ENCODE data around the gene TLR2.

TLR2 gene

GRCh38 chr4:153731239-153731638 lies 47.2 kb downstream of the TLR2 start:
- DNase-seq (ENCODE audit: low read depth in 2 of 2): no peak

- no peak for DNase-seq (ENCODE audit: low read depth in 2 of 2)
Measured at GRCh38 chr4:153733751-153734448, 49.8 kb downstream of the TLR2 start.

DNA sequence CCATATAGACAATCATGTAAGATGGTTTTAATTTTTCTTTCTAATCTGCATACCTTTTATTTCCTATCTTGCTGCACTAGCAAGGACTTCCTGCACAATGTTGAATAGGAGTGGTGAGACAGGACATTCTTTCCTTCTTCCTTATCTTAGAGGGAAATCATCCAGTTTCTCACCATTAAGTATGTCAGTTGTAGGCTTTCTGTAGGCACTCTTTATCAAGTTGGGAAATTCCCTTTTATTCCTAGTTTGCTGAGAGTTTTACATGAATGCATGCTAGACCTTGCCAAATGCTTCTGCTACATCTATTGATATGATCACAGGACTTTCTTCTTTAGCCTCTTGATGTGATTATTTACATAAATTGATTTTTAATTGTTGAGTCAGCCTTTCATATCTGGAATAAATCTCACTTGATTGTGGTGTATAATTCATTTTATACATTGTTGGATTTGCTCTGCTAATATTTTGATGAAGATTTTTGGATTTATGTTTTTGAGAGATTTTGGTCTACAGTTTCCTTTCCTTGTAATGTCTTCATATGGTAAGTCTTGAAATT lies 51.9 kb downstream of the TLR2 start:
- no peak for DNase-seq (ENCODE audit: low read depth in 2 of 2)

DNA sequence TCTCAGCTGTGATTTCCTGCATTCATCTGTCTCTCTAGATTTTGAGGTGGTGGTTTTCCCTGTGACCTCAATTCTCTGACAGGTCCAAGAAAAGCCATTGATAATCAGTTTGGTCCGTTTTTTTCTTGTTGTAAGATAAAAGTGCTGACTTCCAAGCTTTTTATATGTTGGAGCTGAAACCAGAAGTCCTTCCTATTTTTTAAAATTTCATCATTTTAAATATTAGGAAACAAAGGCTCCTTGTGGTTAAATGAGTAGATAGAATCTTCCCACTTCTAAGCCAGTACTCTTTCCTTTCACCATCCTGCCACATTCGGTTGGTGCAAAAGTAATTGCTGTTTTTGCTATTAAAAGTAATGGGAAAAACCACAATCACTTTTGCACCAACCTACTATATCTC lies 57.5 kb downstream of the TLR2 start:
- DNase-seq (ENCODE audit: low read depth in 2 of 2): no peak

DNA sequence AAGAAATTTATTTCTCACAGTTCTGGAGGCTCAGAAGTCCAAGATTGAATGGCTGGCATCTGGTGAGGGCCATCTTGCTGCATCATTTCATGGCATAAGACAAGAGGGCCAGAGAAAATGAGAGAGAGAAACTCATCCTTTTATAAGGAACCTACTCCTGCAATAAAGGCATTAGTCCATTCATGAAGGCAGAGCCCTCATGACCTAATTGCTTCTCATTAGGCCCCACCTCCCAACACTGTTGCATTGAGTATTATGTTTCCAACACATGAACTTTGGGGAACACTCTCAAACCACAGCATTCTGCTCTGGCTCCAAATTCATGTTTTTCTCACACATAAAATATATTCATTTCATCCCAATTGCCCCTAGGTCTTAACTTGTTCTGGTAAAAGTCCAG lies 61.6 kb downstream of the TLR2 start:
- DNase-seq (ENCODE audit: low read depth in 2 of 2): no peak

- DNase-seq (ENCODE audit: low read depth in 2 of 2): no peak
Measured at GRCh38 chr4:153747406-153747955, 63.4 kb downstream of the TLR2 start.

GRCh38 chr4:153748378-153748777 lies 64.3 kb downstream of the TLR2 start:
- no peak for DNase-seq (ENCODE audit: low read depth in 2 of 2)

GRCh38 chr4:153750197-153750817 lies 66.2 kb downstream of the TLR2 start:
- peak; percentile 39 to 65 for DNase-seq (ENCODE audit: low read depth in 2 of 2)

DNA sequence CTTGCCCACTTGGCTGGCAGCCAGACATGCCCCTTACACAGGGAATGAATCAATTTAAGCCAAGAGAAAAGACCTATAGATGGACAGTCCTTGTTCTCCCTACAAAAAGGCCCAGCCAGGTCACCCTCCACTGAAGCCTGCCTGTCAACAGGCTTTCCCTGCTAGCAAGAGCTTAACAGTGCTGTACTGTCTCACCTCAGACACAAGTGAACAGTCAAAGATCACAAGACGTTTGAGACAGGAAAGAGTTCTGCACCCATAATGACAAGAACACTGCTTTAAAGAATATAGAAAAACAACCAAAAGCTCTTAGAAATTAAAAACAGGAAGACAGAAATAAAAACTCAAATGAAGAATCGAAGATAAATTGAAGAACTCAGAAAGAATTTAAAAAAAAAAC lies 71.1 kb downstream of the TLR2 start:
- DNase-seq (ENCODE audit: low read depth in 2 of 2): no peak

Measured in stimulated activated CD4-positive, alpha-beta T cell treated with anti-CD3 and anti-CD28 coated beads, Interleukin-15, amount 100 ng/mL, for 48 hours (primary cell).